Inferior parietal cortex (tissue), 1 donor: ENCODE results near the gene RGR.

Experiments used
- DNase-seq: peaks from one replicate; pipeline ENCODE4 v3.0.0-alpha.2; 2016; ENCODE audit errors: extremely low spot score

The RGR gene

DNA sequence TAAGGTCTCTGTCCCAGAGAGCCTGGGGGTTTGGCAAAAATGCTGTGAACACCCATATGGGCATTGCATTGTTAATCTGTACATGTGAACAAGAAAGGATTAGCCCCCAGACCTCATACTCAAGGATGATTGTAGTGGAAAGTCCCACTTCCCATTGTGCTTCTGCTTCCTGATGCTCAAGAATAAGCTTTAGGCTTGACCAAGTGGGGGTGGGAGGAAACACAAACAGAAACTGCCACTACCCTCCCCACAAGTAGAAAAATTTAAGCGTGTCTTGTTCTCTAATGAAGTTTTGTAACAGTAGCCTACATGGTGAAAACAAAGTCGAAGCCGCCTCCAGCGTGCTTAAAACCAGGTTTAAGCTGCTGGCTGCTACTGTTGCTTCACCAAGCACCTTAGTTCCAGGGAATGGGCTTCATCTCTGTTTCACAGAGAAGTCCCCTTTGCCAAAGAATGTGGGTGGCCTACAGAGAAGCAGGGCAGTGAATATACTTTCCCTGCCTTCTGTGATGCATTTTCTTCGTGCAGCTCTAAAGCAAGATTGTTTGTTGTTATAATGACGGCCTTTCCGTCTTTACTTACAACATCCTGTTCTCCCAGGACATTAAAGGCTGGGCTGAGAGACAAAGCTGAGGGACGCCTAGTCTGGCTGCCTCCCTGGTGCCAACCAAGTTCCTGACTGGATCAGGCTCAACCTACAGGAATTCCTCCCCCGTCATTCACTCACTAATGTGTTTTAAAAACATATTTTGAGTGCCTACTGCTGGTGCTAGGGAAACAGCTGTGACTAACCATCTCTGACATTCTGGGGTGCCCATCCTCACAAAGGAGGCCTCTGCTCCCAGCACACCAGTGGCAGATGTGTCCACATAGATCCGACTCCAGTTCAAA is 51.5 kb downstream of the RGR start:
- DNase-seq: no peak

DNA sequence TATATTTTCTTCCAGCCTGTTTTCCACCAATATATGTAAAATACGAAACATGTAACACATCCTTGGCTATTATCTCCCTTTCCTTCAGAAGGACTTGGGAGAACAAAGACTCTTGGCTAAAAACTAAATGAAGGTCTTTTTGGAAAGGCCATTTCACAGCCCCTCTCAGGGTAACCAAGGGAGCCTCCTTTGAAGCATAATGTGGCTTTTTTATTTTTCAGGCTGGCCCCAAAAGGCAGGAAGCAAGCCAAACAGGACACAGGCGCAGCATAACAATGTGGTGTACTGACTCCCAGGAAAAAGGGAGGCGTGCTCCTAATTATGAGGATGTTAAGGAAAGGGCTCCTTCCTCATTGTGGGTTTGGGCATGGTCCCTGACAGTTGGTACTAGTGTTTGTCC is 53.2 kb downstream of the RGR start:
- no peak for DNase-seq

DNA sequence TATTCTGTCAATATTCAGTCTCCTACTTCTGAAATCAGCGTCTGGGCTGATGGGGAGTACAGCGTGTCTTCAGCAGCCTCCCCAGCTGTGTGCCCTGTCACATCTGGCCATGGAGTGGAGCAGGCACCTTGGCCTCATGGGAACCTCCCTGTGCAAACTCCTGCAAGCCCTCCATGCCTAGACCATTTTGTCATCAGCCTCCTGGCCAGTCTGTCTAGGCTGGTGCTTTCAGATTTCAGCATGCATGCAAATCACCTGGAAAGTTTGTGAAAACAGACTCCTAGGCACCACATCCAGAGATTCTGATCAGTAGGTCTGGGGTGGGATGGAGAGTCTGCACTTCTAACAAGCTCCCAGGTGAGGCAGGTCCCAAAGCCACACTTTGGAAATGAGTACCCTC is 57.4 kb downstream of the RGR start:
- no peak for DNase-seq

DNA sequence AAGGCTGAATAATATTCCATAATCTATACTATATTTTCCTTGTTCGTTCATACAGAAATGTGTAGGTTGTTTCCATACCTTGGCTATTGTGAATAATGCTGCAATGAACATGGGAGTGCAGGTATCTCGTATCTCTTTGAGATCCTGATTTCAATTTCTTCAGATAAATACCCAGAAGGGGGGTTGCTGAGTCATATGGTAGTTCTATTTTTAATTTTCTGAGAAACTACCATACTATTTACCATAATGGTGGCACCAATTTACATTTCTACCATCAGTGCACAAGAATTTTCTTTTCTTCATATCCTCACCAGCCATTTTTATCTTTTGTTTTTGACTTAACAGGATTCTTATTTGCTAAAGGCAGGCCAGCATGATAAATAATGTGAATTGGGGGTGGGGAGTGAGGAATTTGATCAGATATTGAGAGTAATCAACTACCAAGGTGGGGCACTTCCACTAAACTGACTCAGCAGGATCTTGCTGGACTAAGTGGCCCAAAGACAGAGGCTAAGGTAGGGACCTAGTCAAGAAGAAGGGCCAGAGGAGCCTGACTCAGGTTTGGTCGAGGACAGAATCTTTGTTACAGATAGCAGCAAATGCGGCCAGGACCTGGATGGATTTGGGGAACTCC is 62.0 kb downstream of the RGR start:
- DNase-seq: no peak

DNA sequence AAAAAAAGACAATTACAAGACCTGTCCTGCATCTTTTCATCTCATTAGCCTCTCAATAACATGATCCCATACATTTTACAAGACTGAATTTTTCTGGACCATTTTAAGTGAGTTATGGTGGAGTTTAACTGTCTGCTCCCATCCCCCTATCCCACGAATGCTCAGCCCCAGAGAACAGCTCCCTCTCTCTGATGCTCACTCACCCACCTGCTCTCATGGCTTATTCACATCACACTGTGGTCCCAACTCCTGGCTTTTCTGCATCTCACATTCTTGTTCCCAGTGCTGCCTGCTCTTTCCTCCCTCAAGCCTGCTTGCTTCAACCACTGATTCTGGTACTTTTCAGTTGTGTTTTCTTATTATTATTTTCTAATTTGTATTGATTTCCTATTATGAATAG is 63.2 kb downstream of the RGR start:
- DNase-seq: no peak

DNA sequence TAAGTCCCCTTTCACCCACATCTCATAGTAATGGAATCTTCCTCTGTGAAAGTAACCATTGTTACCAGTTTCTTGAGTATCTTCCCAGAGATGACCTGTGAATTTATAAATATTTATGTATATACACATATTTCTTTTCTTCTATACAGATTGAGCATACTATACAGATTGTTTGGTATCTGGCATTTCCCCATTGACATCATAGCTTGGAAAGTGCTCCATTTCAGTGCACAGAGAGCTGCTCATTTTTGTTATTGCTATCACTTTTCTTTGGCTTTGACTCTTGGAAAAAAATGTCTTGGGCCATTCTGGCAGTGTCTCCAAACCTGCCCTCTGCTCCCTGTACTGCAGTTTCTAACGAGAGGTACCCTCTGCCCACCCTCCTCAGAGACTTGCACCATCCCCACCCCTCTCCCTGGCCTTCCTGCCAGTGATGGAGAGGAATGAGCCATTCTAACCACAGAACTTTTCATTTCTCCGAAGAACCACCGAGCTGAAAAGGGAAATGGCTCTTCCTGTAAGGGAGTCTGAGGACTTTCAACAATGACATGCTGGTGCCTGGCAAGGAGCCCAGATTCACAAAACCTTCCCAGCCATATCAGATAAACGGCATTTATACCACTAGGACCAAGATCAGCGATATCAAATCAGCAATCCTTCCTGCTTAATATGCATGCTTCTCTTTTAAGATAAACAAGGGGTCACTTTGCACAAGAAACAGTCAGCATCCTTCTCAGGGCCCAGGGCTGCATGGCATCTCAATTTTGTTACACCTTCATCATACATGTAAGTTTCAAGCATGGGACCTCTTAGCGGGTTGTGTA is 63.8 kb downstream of the RGR start:
- no peak for DNase-seq
